ENCODE results near the gene AIFM2. TPM values are rescaled to one million over a fixed set of nuclear protein-coding genes. Genes with fewer than 3 reads are reported as not detected.
"Not testable (repeated sequence)": the region's sequence is repeated elsewhere in the genome, so short reads cannot be mapped to it uniquely, and the experiment has no call there.

AIFM2 gene
- total and polyA plus RNA-seq, 8 donors: 6.0 to 17.5 (median 7.2) TPM

DNA sequence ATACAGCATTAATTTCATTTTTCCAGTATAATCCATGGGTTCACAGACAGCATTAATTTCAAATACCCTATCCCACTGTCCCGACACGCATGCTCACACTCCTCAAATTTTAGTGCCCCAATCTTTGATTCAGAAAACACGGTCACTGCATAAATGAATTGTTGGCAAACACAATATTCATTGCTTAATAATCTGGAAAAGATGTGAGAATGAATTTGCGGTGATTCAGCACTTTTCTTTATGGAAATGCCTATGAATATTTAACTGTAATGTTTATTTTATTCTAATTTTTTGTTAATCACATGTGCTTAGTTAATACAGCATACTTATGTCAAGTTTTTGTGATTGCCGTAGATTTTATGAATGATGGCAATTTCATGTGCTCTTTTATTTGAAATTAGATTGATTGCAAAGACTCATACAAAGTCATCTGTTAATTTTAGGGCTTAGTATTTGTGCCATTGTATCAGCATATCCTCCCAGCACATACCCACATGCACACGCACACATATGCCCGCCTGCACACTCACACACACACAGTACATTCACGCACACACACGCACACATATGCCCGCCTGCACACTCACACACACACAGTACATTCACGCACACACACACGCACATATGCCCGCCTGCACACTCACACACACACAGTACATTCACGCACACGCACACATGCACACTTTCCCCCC, 44.9 kb downstream of the AIFM2 start:
- Histone ChIP-seq H3K27me3 (no peaks in the 10 kb centered on the region), H3K9me3 (no peaks in the 10 kb centered on the region), H3K4me3 (no peak overlapping the region), H3K4me1 (no peaks in the 10 kb centered on the region), H3K27ac (no peak overlapping the region), H3K36me3 (no peaks in the 10 kb centered on the region)
- TF ChIP-seq, protein P1, sequence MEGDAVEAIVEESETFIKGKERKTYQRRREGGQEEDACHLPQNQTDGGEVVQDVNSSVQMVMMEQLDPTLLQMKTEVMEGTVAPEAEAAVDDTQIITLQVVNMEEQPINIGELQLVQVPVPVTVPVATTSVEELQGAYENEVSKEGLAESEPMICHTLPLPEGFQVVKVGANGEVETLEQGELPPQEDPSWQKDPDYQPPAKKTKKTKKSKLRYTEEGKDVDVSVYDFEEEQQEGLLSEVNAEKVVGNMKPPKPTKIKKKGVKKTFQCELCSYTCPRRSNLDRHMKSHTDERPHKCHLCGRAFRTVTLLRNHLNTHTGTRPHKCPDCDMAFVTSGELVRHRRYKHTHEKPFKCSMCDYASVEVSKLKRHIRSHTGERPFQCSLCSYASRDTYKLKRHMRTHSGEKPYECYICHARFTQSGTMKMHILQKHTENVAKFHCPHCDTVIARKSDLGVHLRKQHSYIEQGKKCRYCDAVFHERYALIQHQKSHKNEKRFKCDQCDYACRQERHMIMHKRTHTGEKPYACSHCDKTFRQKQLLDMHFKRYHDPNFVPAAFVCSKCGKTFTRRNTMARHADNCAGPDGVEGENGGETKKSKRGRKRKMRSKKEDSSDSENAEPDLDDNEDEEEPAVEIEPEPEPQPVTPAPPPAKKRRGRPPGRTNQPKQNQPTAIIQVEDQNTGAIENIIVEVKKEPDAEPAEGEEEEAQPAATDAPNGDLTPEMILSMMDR (IDR thresholded peaks at IDR 0.05): no peak
- no peak for DNase-seq
- no peak for ATAC-seq
- intact Hi-C loops (cut with DNase I): no loop called here

DNA sequence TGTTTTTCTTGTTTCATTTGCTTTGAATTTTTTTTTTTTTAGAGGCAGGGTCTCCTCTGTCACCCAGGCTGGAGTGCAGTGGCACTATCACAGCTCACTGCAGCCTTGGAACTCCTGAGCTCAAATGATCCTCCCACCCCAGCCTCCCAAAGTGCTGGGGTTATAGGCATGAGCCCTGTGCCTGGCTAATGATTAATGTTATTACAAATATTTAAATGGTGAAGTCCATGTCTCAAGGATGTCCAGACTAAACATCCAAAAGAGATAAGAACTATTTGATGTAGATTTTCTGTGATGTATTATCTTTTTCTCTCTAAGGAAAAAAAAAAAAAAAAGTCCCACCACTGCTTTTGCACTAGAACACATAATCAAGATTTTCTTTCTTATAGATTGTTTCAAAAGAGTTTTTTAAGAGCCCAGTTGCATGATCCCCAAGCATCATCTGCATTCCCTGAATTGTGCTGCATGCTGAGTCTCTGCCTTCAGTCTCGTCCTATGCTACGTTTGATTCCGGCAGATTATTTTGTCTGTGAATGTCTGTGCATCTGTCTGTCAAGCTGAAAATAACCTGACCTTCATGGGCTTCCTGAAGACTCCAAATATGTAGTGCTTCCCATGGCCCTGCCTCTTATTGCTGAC, 46.5 kb downstream of the AIFM2 start:
- TF ChIP-seq, protein P1 (IDR thresholded peaks at IDR 0.05): no peak

DNA sequence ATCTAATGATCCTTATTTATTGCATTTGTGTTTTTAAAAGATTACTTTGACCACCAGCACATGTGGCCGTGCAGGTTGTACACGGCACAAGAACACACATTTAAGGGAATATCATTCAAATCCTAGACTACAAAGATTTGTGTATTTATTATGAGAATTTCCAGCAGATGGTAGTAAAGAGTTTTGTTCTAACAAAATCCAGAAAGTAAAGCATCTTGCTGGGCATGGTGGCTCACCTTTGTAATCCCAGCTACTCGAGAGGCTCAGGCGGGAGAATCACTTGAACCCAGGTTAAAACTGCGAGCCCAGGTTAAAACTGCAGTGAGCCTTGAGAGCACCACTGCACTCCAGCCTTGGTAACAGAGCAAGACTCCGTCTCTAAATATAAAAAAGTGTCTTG, 48.4 kb downstream of the AIFM2 start:
- ATAC-seq: no peak
- TF ChIP-seq, protein P1 (IDR thresholded peaks at IDR 0.05): no peak

More for the DNA sequence above, 46.5 kb downstream of the AIFM2 start:
- DNase-seq: no peak
- intact Hi-C loops (cut with DNase I): no loop called here
- no peaks in the 10 kb centered on the region for H3K36me3 ChIP-seq
- no peaks in the 10 kb centered on the region for H3K9me3 ChIP-seq
- no peaks in the 10 kb centered on the region for H3K4me1 ChIP-seq
- no peak for ATAC-seq
- no peak overlapping the region for H3K27ac ChIP-seq
- no peaks in the 10 kb centered on the region for H3K27me3 ChIP-seq
- no peak overlapping the region for H3K4me3 ChIP-seq

DNA sequence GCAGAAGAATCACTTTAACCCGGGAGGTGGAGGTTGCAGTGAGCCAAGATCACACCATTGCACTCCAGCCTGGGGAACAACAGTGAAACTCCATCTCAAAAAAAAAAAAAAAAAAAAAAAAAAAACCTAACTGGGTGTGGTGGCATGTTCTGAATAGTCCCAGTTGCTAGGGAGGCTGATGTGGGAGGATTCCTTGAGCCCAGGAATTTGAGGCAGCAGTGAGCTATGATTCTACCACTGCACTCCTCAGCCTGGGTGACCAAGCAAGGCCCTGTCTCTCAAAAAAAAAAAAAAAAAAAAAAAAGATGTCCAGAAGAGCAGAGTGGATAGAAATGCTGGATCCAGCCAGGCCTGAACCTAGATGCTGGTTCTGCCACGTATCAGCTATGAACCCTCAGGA, 51.8 kb downstream of the AIFM2 start:
- H3K4me1 ChIP-seq; H3K27me3 ChIP-seq; H3K36me3 ChIP-seq; DNase-seq; intact Hi-C loops (cut with DNase I); H3K4me3 ChIP-seq; ATAC-seq; H3K27ac ChIP-seq; H3K9me3 ChIP-seq: not testable (repeated sequence)

More for the DNA sequence above, 48.4 kb downstream of the AIFM2 start:
- intact Hi-C loops (cut with DNase I): no loop called here
- no peak for DNase-seq
- H3K36me3 ChIP-seq: no peaks in the 10 kb centered on the region
- H3K27me3 ChIP-seq: no peaks in the 10 kb centered on the region
- H3K4me3 ChIP-seq: no peak overlapping the region
- H3K4me1 ChIP-seq: no peaks in the 10 kb centered on the region
- H3K27ac ChIP-seq: no peak overlapping the region
- H3K9me3 ChIP-seq: no peaks in the 10 kb centered on the region

DNA sequence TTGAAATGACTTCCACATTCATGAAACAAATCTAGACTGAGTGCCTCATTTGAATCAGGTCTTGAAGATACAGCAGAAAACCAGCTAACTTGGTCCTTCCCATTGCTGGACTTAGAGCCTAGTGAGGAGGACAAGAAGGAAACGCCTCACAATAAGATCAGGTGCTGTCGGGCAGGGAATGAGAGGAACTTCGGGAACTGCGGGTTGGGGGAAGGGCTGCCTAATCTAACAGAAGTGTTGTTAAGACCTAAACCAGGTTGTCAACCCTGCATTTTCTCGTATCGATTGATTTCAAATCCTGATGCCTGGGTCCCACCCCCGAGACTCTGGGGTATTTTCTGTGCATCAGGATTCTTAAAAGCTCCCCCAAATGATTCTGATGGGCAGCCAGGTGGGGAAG, 53.7 kb downstream of the AIFM2 start:
- H3K9me3 ChIP-seq: no peaks in the 10 kb centered on the region
- ATAC-seq (no peak), DNase-seq (no peak)
- intact Hi-C loops (cut with DNase I): no loop called here
- no peaks in the 10 kb centered on the region for H3K27me3 ChIP-seq
- no peaks in the 10 kb centered on the region for H3K36me3 ChIP-seq
- no peak overlapping the region for H3K4me3 ChIP-seq
- TF ChIP-seq, protein P1 (IDR thresholded peaks at IDR 0.05): no peak
- no peak overlapping the region for H3K27ac ChIP-seq
- H3K4me1 ChIP-seq: no peaks in the 10 kb centered on the region

Data from left lung (tissue), 10 donors.